GM21737 (cell line): ENCODE measurements around the gene FAM136A.
A peak's percentile ranks its signal among the peaks of the same experiment; 100 is the strongest.
"Not testable (repeated sequence)": the region's sequence is repeated elsewhere in the genome, so short reads cannot be mapped to it uniquely, and the experiment has no call there.

Source experiments
- ATAC-seq: cut with Tn5 transposase; IDR thresholded peaks from one replicate; pipeline ENCODE4 v1.9.1; 2021; ENCODE audit warnings: mild to moderate bottlenecking, moderate library complexity; ENCODE audit not compliant: unreplicated experiment

FAM136A gene

GRCh38 chr2:70300771-70301343, 1.0 kb downstream of the FAM136A start:
- ATAC-seq, result no peak

GRCh38 chr2:70297828-70298227, 4.0 kb downstream of the FAM136A start:
- ATAC-seq, result not testable (repeated sequence)

GRCh38 chr2:70283500-70284191, 18.2 kb downstream of the FAM136A start:
- ATAC-seq, result no peak

GRCh38 chr2:70282439-70282838, 19.4 kb downstream of the FAM136A start:
- no peak for ATAC-seq

- no peak for ATAC-seq
Observed at GRCh38 chr2:70280242-70280798, 21.5 kb downstream of the FAM136A start.

- no peak for ATAC-seq
Observed at GRCh38 chr2:70270323-70270722, 31.5 kb downstream of the FAM136A start.

GRCh38 chr2:70269422-70270302, 32.2 kb downstream of the FAM136A start:
- not testable (repeated sequence) for ATAC-seq

GRCh38 chr2:70266925-70267324, 34.9 kb downstream of the FAM136A start:
- not testable (repeated sequence) for ATAC-seq

GRCh38 chr2:70261501-70261900, 40.4 kb downstream of the FAM136A start:
- no peak for ATAC-seq

GRCh38 chr2:70258532-70258875, 43.4 kb downstream of the FAM136A start:
- ATAC-seq, result no peak

- no peak for ATAC-seq
Observed at GRCh38 chr2:70255637-70256314, 46.1 kb downstream of the FAM136A start.

GRCh38 chr2:70250434-70250833, 51.4 kb downstream of the FAM136A start:
- ATAC-seq, result no peak

- peak; percentile 92 for ATAC-seq
Observed at GRCh38 chr2:70248181-70248847, 53.6 kb downstream of the FAM136A start, which contains the start of gene TIA1. Gene TIA1, minus strand, starts transcription at chr2:70248628. Its CDS starts 198 bp downstream, at chr2:70248430.

GRCh38 chr2:70247364-70248180, 54.3 kb downstream of the FAM136A start:
- ATAC-seq, result no peak
